SK-N-SH (cell line): ENCODE measurements around the gene ACBD6. TPM values are rescaled to one million over a fixed set of nuclear protein-coding genes. Genes with fewer than 3 reads are reported as not detected.

Source experiments
- CTCF ChIA-PET: fragments of 300-600, 350-600 bp; formaldehyde crosslinking; extraction: SDS; loops from one replicate; lab custom pipeline; 2021; lab: Yijun Ruan, JAX
- POLR2A ChIA-PET: fragments of 350-600 bp; sonication (Branson Sonifier 250); formaldehyde crosslinking; extraction: SDS; loops from one replicate; lab custom pipeline; 2020; ENCODE audit warnings: antibody characterized with exemption, inconsistent platforms; lab: Yijun Ruan, JAX
- DNase-seq: peaks from one replicate; pipeline ENCODE4 v3.0.0; 2012
- H2AFZ ChIP-seq: fragments of 200-600 bp; sonication (generic); 2 replicates; pipeline ENCODE4 v1.8.1; 2016; ENCODE audit warnings: antibody characterized with exemption, mild to moderate bottlenecking, low read depth
- H3F3A ChIP-seq: fragments of 200-600 bp; sonication (generic); replicated peaks from 2 replicates; pipeline ENCODE3; 2016; ENCODE audit warnings: antibody characterized with exemption, mild to moderate bottlenecking; ENCODE audit not compliant: insufficient read depth
- H3K27ac ChIP-seq, 2 experiments: fragments of 200-500 bp in 1 of 2; fragments of 200-600 bp in 1 of 2; sonication (Bioruptor generic) in 1 of 2; sonication (generic), shearing (Covaris generic) in 1 of 2; 2 replicates each; pipeline versions ENCODE4 v1.5.1 to v1.6.1; 2014 to 2016; ENCODE audit warnings: low read depth in 2 of 2, inconsistent platforms in 1 of 2, low read length in 1 of 2, mild to moderate bottlenecking in 1 of 2, mixed read lengths in 1 of 2
- H3K27me3 ChIP-seq: fragments of 200-600 bp; sonication (generic), shearing (Covaris generic); 2 replicates; pipeline ENCODE4 v1.6.1; 2016; ENCODE audit warnings: mixed run types; ENCODE audit not compliant: insufficient read depth
- H3K36me3 ChIP-seq, 2 experiments: fragments of 200-500 bp in 1 of 2; fragments of 200-600 bp in 1 of 2; sonication (Bioruptor generic) in 1 of 2; sonication (generic) in 1 of 2; replicated peaks in 1 of 2; 2 replicates each; pipeline versions ENCODE3 to v1.5.1; 2014 to 2016; ENCODE audit warnings: low read length in 1 of 2, mild to moderate bottlenecking in 1 of 2; ENCODE audit not compliant: insufficient read depth in 2 of 2, control insufficient read depth in 1 of 2
- H3K4me1 ChIP-seq, 2 experiments: fragments of 200-500 bp in 1 of 2; fragments of 200-600 bp in 1 of 2; sonication (Bioruptor generic) in 1 of 2; sonication (generic), shearing (Covaris generic) in 1 of 2; 2 replicates each; pipeline versions ENCODE4 v1.5.1 to v1.6.1; 2014 to 2016; ENCODE audit warnings: low read depth in 1 of 2, low read length in 1 of 2, mixed run types in 1 of 2; ENCODE audit not compliant: insufficient read depth in 2 of 2, control insufficient read depth in 1 of 2
- H3K4me2 ChIP-seq: fragments of 200-600 bp; sonication (generic), shearing (Covaris generic); 2 replicates; pipeline ENCODE4 v1.6.1; 2017; ENCODE audit warnings: mixed run types
- H3K4me3 ChIP-seq, 2 experiments: fragments of 200-500 bp in 1 of 2; fragments of 200-600 bp in 1 of 2; sonication (Bioruptor generic) in 1 of 2; sonication (generic), shearing (Covaris generic) in 1 of 2; 2 replicates each; pipeline versions ENCODE4 v1.5.1 to v1.8.1; 2014 to 2016; ENCODE audit warnings: low read depth in 2 of 2, inconsistent platforms in 1 of 2, low read length in 1 of 2, mild to moderate bottlenecking in 1 of 2, mixed read lengths in 1 of 2, moderate library complexity in 1 of 2
- H3K79me2 ChIP-seq: fragments of 200-600 bp; sonication (generic); 2 replicates; pipeline ENCODE4 v1.8.1; 2017; ENCODE audit warnings: mild to moderate bottlenecking; ENCODE audit not compliant: insufficient read depth
- H3K9ac ChIP-seq: fragments of 200-600 bp; sonication (generic); 2 replicates; pipeline ENCODE4 v1.6.1; 2017; ENCODE audit warnings: mixed run types
- H3K9me2 ChIP-seq: fragments of 200-600 bp; sonication (generic); 2 replicates; pipeline ENCODE4 v1.6.1; 2017; ENCODE audit warnings: mixed run types
- H3K9me3 ChIP-seq: fragments of 200-600 bp; sonication (generic); 2 replicates; pipeline ENCODE4 v1.6.1; 2017; ENCODE audit warnings: mixed run types, mild to moderate bottlenecking, moderate library complexity
- H4K20me1 ChIP-seq: fragments of 200-600 bp; sonication (generic); 2 replicates; pipeline ENCODE4 v1.6.1; 2017; ENCODE audit warnings: mild to moderate bottlenecking, mixed run types; ENCODE audit not compliant: insufficient read depth
- EZH2phosphoT487 ChIP-seq: fragments of 200-600 bp; sonication (generic); IDR thresholded peaks from 2 replicates; pipeline ENCODE4 v1.6.1; 2017; ENCODE audit warnings: low read depth, mixed run types, mild to moderate bottlenecking, antibody characterized with exemption, moderate library complexity, borderline replicate concordance
- GABPA ChIP-seq: IDR thresholded peaks from 2 replicates; pipeline ENCODE4 v1.4.0; 2012; ENCODE audit warnings: low read depth, mild to moderate bottlenecking
- JUND ChIP-seq: IDR thresholded peaks from 2 replicates; pipeline ENCODE4 v1.4.0; 2012
- MXI1 ChIP-seq: IDR thresholded peaks from 2 replicates; pipeline ENCODE4 v1.6.1; 2012; ENCODE audit warnings: mild to moderate bottlenecking, low read depth, low read length, improper control_type of control experiment
- PBX3 ChIP-seq: IDR thresholded peaks from 2 replicates; pipeline ENCODE4; 2012
- POLR2AphosphoS5 ChIP-seq: IDR thresholded peaks from 2 replicates; pipeline ENCODE4 v1.6.1; 2012; ENCODE audit warnings: low read depth, low read length
- SIN3A ChIP-seq: IDR thresholded peaks from 2 replicates; pipeline ENCODE4 v1.6.1; 2012; ENCODE audit warnings: low read depth, mild to moderate bottlenecking, low read length, moderate library complexity, borderline replicate concordance
- TEAD4 ChIP-seq: IDR thresholded peaks from 2 replicates; pipeline ENCODE4 v1.4.0; 2012; ENCODE audit warnings: mild to moderate bottlenecking, borderline replicate concordance; ENCODE audit not compliant: insufficient read depth
- ZBTB33 ChIP-seq: IDR thresholded peaks from 2 replicates; pipeline ENCODE4 v1.4.0; 2012; ENCODE audit warnings: low read depth, borderline replicate concordance
- WGBS: methylation state at CpG from one replicate; pipeline ENCODE4 v1.1.6; 2017; ENCODE audit warnings: low lambda C conversion rate; 5-methylcytosine and 5-hydroxymethylcytosine counted together
- polyA plus RNA-seq, 3 experiments: library from polyadenylated mRNA; depleted of rRNA; stranded (reverse); fragments of >200 nt; gene quantifications; 2 replicates each; pipeline ENCODE4 v1.2.3, GENCODE V29; 2012
- TF ChIP-seq, protein P1 (sequence below): fragments of 200-600 bp; sonication (generic); IDR thresholded peaks from 2 replicates; pipeline ENCODE4 v1.6.1; 2017; ENCODE audit warnings: antibody characterized with exemption, mild to moderate bottlenecking, moderate library complexity
- TF ChIP-seq, protein P2 (sequence below): IDR thresholded peaks from 2 replicates; pipeline ENCODE4 v1.6.1; 2012; ENCODE audit warnings: mild to moderate bottlenecking, low read depth, low read length, moderate library complexity
- TF ChIP-seq, protein P3 (sequence below): fragments of 150-350 bp; IDR thresholded peaks from 2 replicates; pipeline ENCODE4 v1.6.1; 2016; ENCODE audit warnings: mild to moderate bottlenecking, low read depth, low read length

Gene ACBD6
- polyA plus RNA-seq, 1 of the 3 experiments (the other 2 are of a cell fraction) = 60.9 TPM

DNA sequence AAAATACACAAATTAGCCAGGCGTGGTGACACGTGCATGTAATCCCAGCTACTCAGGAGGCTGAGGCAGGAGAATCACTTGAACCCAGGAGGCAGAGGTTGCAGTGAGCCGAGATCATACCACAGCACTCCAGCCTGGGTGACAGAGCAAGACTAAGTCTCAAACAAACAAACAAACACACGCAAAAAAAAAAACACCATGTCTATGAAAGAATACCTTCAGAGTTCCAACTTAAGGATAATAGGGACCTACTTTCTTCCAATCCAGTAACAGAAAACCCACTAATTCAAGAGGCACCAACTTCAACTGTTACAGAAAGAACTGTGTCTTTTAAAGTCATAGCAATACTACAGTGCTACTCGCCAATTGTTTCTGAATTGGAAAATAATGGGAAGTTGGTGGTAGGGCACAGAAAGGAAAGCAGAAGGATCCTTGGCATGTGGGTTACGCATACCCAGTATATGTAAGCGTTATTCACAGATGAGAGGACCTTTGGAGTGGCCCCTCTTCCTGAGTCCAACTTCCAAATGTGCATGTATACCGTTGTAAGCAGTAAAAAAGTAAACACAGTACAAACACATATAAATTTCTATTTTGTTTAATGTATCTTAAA lies 87.0 kb downstream of the ACBD6 start:
- peaks cover 12 to 16% of the 10 kb centered on the region in 2 experiments for H3K36me3 ChIP-seq
- no peaks in the 10 kb centered on the region for H3K9me2 ChIP-seq
- TF ChIP-seq POLR2AphosphoS5 (no peak), EZH2phosphoT487 (no peak), TEAD4 (no peak), MXI1 (no peak), PBX3 (no peak), SIN3A (no peak), JUND (no peak), ZBTB33 (no peak), GABPA (no peak)
- TF ChIP-seq, protein P1, sequence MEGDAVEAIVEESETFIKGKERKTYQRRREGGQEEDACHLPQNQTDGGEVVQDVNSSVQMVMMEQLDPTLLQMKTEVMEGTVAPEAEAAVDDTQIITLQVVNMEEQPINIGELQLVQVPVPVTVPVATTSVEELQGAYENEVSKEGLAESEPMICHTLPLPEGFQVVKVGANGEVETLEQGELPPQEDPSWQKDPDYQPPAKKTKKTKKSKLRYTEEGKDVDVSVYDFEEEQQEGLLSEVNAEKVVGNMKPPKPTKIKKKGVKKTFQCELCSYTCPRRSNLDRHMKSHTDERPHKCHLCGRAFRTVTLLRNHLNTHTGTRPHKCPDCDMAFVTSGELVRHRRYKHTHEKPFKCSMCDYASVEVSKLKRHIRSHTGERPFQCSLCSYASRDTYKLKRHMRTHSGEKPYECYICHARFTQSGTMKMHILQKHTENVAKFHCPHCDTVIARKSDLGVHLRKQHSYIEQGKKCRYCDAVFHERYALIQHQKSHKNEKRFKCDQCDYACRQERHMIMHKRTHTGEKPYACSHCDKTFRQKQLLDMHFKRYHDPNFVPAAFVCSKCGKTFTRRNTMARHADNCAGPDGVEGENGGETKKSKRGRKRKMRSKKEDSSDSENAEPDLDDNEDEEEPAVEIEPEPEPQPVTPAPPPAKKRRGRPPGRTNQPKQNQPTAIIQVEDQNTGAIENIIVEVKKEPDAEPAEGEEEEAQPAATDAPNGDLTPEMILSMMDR = no peak
- TF ChIP-seq, protein P2, sequence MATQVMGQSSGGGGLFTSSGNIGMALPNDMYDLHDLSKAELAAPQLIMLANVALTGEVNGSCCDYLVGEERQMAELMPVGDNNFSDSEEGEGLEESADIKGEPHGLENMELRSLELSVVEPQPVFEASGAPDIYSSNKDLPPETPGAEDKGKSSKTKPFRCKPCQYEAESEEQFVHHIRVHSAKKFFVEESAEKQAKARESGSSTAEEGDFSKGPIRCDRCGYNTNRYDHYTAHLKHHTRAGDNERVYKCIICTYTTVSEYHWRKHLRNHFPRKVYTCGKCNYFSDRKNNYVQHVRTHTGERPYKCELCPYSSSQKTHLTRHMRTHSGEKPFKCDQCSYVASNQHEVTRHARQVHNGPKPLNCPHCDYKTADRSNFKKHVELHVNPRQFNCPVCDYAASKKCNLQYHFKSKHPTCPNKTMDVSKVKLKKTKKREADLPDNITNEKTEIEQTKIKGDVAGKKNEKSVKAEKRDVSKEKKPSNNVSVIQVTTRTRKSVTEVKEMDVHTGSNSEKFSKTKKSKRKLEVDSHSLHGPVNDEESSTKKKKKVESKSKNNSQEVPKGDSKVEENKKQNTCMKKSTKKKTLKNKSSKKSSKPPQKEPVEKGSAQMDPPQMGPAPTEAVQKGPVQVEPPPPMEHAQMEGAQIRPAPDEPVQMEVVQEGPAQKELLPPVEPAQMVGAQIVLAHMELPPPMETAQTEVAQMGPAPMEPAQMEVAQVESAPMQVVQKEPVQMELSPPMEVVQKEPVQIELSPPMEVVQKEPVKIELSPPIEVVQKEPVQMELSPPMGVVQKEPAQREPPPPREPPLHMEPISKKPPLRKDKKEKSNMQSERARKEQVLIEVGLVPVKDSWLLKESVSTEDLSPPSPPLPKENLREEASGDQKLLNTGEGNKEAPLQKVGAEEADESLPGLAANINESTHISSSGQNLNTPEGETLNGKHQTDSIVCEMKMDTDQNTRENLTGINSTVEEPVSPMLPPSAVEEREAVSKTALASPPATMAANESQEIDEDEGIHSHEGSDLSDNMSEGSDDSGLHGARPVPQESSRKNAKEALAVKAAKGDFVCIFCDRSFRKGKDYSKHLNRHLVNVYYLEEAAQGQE = no peak
- TF ChIP-seq, protein P3, sequence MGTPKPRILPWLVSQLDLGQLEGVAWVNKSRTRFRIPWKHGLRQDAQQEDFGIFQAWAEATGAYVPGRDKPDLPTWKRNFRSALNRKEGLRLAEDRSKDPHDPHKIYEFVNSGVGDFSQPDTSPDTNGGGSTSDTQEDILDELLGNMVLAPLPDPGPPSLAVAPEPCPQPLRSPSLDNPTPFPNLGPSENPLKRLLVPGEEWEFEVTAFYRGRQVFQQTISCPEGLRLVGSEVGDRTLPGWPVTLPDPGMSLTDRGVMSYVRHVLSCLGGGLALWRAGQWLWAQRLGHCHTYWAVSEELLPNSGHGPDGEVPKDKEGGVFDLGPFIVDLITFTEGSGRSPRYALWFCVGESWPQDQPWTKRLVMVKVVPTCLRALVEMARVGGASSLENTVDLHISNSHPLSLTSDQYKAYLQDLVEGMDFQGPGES = no peak
- H3K79me2 ChIP-seq = no peaks in the 10 kb centered on the region
- POLR2A ChIA-PET = no interaction called here
- 93% methylated on average over 8 of the region's 8 CpGs for WGBS
- H4K20me1 ChIP-seq = no peaks in the 10 kb centered on the region
- no peak overlapping the region for H3K9ac ChIP-seq
- no peaks in the 10 kb centered on the region for H3K4me1 ChIP-seq
- H3F3A ChIP-seq = no peaks in the 10 kb centered on the region
- H2AFZ ChIP-seq = no peak overlapping the region
- no peaks in the 10 kb centered on the region for H3K9me3 ChIP-seq
- no peak overlapping the region for H3K27ac ChIP-seq
- H3K4me3 ChIP-seq = no peak overlapping the region
- CTCF ChIA-PET = interaction anchor here (0.7 to 6.7 kb wide), 38 partner anchors 8 to 270 kb away, joined by 3 to 62 read pairs (median 4); no protein-coding TSS in a partner anchor
- H3K27me3 ChIP-seq = no peaks in the 10 kb centered on the region
- DNase-seq = no peak
- H3K4me2 ChIP-seq = no peak overlapping the region
